ENCODE data around the gene PAPPA2. TPM values are rescaled to one million over a fixed set of nuclear protein-coding genes. Genes with fewer than 3 reads are reported as not detected.

Gene PAPPA2
- total RNA-seq, 1 donor from 2014 or later = under 0.01 TPM

- no peak for DNase-seq
Measured at GRCh38 chr1:176815621-176816020, 352.6 kb downstream of the PAPPA2 start.

GRCh38 chr1:176816232-176816631, 353.3 kb downstream of the PAPPA2 start:
- DNase-seq = no peak

- DNase-seq = no peak
Measured at GRCh38 chr1:176820391-176821031, 357.5 kb downstream of the PAPPA2 start.

GRCh38 chr1:176826265-176826664, 363.3 kb downstream of the PAPPA2 start:
- DNase-seq = no peak

GRCh38 chr1:176829261-176829660, 366.3 kb downstream of the PAPPA2 start:
- DNase-seq = no peak

GRCh38 chr1:176831150-176831549, 368.2 kb downstream of the PAPPA2 start:
- no peak for DNase-seq

GRCh38 chr1:176837708-176838107, 374.7 kb downstream of the PAPPA2 start:
- no peak for DNase-seq

- no peak for DNase-seq
Measured at GRCh38 chr1:176838276-176838995, 375.5 kb downstream of the PAPPA2 start.

GRCh38 chr1:176839216-176839615, 376.2 kb downstream of the PAPPA2 start:
- DNase-seq = no peak

- DNase-seq = no peak
Measured at GRCh38 chr1:176841238-176841637, 378.3 kb downstream of the PAPPA2 start.

GRCh38 chr1:176843352-176844297, 380.6 kb downstream of the PAPPA2 start:
- DNase-seq = peak; percentile 20

- no peak for DNase-seq
Measured at GRCh38 chr1:176847052-176847451, 384.1 kb downstream of the PAPPA2 start.

- DNase-seq = no peak
Measured at GRCh38 chr1:176849281-176849680, 386.3 kb downstream of the PAPPA2 start.

GRCh38 chr1:176850871-176851270, 387.9 kb downstream of the PAPPA2 start:
- DNase-seq = no peak

- no peak for DNase-seq
Measured at GRCh38 chr1:176852124-176852523, 389.1 kb downstream of the PAPPA2 start.

GRCh38 chr1:176853503-176853902, 390.5 kb downstream of the PAPPA2 start:
- no peak for DNase-seq

GRCh38 chr1:176854121-176854520, 391.1 kb downstream of the PAPPA2 start:
- no peak for DNase-seq

GRCh38 chr1:176854758-176855745, 392.1 kb downstream of the PAPPA2 start:
- no peak for DNase-seq

GRCh38 chr1:176857632-176858031, 394.7 kb downstream of the PAPPA2 start:
- DNase-seq = no peak

GRCh38 chr1:176858433-176858916, 395.5 kb downstream of the PAPPA2 start:
- no peak for DNase-seq

GRCh38 chr1:176863613-176864012, 400.6 kb downstream of the PAPPA2 start:
- no peak for DNase-seq

- DNase-seq = no peak
Measured at GRCh38 chr1:176864211-176864610, 401.2 kb downstream of the PAPPA2 start.

Data from dermis blood vessel endothelial cell (primary cell).